Memory B cell (primary cell): ENCODE measurements around the gene EXOG.

Source experiments
- ATAC-seq: fragments of 150-1000 bp; cut with Tn5 transposase; 2 replicates; pipeline ENCODE4 v1.10.0; 2021; ENCODE audit warnings: low read depth, mild to moderate bottlenecking, moderate library complexity
- DNase-seq, 2 donors: peaks; one replicate each; pipeline ENCODE4 v3.0.0; 2022; ENCODE audit warnings: low spot score in 2 of 2
- H3K27ac Mint-ChIP-seq: one replicate; pipeline ENCODE4 v1.8.0; 2022; ENCODE audit warnings: mild to moderate bottlenecking, moderate library complexity, mixed read lengths
- H3K27me3 Mint-ChIP-seq: one replicate; pipeline ENCODE4 v1.8.0; 2022; ENCODE audit warnings: mixed read lengths
- H3K36me3 Mint-ChIP-seq: one replicate; pipeline ENCODE4 v1.8.0; 2022; ENCODE audit warnings: mild to moderate bottlenecking, mixed read lengths
- H3K4me1 Mint-ChIP-seq: one replicate; pipeline ENCODE4 v1.8.0; 2022; ENCODE audit warnings: mixed read lengths
- H3K4me3 Mint-ChIP-seq: one replicate; pipeline ENCODE4 v1.8.0; 2022; ENCODE audit warnings: mild to moderate bottlenecking, moderate library complexity, mixed read lengths
- H3K9me3 Mint-ChIP-seq: one replicate; pipeline ENCODE4 v1.8.0; 2022; ENCODE audit warnings: mixed read lengths

The EXOG gene

DNA sequence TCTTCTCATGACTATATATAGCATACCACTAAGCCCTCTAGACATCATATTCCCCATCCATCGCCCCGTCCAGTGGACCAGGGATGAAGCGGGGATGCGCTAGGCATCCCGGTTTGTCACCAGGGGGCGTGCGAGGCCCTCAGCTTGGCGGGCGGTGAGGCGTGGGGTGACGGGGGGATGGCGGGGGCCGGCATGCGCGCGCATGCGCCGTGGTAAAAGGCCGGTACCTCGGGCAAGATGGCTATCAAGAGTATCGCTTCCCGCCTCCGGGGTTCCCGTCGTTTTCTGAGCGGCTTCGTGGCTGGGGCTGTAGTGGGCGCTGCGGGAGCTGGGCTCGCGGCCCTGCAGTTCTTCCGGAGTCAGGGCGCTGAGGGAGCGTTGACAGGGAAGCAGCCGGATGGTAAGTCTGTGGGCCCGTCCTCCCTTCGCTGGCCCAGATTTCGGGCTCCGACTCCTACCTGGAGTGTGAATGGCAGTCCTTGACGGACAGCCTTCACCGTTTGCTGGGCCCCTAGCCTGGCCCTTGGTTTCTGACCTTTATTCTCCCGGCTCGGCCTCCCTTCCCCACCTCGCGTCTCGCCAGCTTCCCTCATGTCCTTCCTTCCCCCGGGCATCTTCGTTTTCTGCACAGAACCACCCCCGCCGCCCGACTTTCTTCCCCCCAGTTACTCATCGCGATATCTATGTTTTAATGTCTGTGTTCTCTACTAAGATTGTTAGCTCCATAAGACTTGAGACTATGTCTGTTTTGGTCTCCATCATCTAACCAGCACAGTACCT lies at the start of gene EXOG:
TSS of gene EXOG (plus strand) at position 210 of the 780 bp plus-strand sequence. CDS start at position 238, 28 bp downstream.
- Mint-ChIP-seq H3K4me3 (peak within 1 kb of the TSS; percentile 94), H3K36me3 (peaks cover 3% of the 10 kb centered on the region), H3K27ac (peak within 1 kb of the TSS; percentile 94), H3K27me3 (no peaks in the 10 kb centered on the region), H3K9me3 (no peaks in the 10 kb centered on the region), H3K4me1 (peaks cover 10% of the 10 kb centered on the region)
- DNase-seq (peak; percentile 91 to 92), ATAC-seq (peak; percentile 95)

DNA sequence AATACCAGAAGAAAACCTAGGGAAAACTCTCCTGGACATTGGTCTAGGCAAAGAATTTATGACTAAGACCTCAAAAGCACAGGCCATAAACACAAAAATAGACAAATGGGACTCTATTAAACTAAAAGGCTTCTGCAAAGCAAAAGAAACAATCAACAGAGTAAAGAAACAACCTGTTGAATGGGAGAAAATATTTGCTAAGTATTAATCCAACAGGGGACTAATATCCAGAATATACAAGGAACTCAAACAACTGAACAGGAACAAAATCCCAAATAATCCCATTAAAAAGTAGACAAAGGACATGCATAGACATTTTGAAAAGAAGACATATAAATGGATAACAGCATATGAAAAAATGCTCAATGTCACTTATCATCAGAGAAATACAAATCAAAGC lies 49.3 kb upstream of the EXOG start:
- ATAC-seq: no peak
- no peak for DNase-seq
- Mint-ChIP-seq H3K4me3 (no peak overlapping the region), H3K4me1 (no peaks in the 10 kb centered on the region), H3K9me3 (no peaks in the 10 kb centered on the region), H3K27me3 (peaks cover 13% of the 10 kb centered on the region), H3K36me3 (no peaks in the 10 kb centered on the region), H3K27ac (no peak overlapping the region)

- no peaks in the 10 kb centered on the region for H3K9me3 Mint-ChIP-seq
- H3K27me3 Mint-ChIP-seq: peaks cover 11% of the 10 kb centered on the region
- H3K4me1 Mint-ChIP-seq: peaks cover 12% of the 10 kb centered on the region
- DNase-seq (no peak), ATAC-seq (no peak)
- H3K27ac Mint-ChIP-seq: no peak overlapping the region
- no peak overlapping the region for H3K4me3 Mint-ChIP-seq
- no peaks in the 10 kb centered on the region for H3K36me3 Mint-ChIP-seq
These were observed 45.3 kb upstream of the EXOG start for GRCh38 chr3:38450853-38451252.

DNA sequence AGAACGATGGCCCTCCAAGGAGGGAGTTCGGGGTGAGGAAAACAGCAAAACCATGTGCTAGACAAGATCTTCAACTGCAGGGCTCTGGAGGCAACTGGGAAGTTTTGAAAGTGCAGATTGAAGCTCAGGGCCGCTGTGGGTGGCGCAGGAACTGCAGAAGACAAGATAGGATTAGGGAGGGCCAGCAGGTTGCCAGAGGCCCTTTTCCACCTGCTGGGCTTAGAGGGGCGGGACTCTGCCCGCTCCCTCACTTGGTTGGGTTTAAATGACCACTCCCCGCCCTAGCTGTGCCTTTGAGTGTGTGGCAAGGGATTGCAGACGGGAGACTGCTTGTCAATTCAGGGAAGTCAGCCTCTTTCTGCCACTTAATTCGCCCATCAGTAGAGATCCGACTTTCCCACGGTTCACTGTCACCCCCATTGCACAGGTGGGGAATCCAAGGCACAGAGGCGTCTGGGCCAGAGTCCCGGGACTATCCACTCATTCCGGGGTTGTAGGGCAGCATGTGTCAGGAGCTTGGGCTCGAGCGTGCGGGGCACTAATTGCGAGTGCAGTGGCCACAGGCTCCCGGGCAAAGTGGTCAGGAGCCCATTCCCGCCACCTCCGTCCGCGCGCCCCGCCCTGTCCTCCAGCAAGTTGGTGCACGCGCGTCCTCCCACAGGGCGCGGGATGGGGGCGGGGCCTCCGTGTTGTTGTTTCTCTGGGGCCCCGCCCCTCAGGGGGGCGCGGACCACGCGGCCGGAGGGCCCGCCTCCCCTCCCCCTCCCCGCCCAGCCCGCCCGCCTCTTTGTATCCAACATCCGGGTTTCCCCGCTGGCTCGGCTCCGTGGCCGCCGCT lies 42.8 kb upstream of the EXOG start, which contains the start of gene ACVR2B:
TSS of gene ACVR2B (plus strand) at position 816 of the 838 bp plus-strand sequence. CDS start 433 bp downstream, outside the sequence.
- ATAC-seq (peak; percentile 54), DNase-seq (no peak)
- Mint-ChIP-seq H3K4me3 (peak within 1 kb of the TSS; percentile 88), H3K36me3 (no peaks in the 10 kb centered on the region), H3K9me3 (no peaks in the 10 kb centered on the region), H3K27ac (peak within 1 kb of the TSS; percentile 45), H3K27me3 (peaks cover 11% of the 10 kb centered on the region), H3K4me1 (peaks cover 14% of the 10 kb centered on the region)

- no peaks in the 10 kb centered on the region for H3K9me3 Mint-ChIP-seq
- H3K27me3 Mint-ChIP-seq: peaks cover 11% of the 10 kb centered on the region
- H3K36me3 Mint-ChIP-seq: no peaks in the 10 kb centered on the region
- ATAC-seq: no peak
- no peak overlapping the region for H3K27ac Mint-ChIP-seq
- peak overlapping the region; percentile 88 for H3K4me3 Mint-ChIP-seq
- no peak for DNase-seq
- peaks cover 14% of the 10 kb centered on the region for H3K4me1 Mint-ChIP-seq
These were observed 42.3 kb upstream of the EXOG start for GRCh38 chr3:38453913-38454177.

DNA sequence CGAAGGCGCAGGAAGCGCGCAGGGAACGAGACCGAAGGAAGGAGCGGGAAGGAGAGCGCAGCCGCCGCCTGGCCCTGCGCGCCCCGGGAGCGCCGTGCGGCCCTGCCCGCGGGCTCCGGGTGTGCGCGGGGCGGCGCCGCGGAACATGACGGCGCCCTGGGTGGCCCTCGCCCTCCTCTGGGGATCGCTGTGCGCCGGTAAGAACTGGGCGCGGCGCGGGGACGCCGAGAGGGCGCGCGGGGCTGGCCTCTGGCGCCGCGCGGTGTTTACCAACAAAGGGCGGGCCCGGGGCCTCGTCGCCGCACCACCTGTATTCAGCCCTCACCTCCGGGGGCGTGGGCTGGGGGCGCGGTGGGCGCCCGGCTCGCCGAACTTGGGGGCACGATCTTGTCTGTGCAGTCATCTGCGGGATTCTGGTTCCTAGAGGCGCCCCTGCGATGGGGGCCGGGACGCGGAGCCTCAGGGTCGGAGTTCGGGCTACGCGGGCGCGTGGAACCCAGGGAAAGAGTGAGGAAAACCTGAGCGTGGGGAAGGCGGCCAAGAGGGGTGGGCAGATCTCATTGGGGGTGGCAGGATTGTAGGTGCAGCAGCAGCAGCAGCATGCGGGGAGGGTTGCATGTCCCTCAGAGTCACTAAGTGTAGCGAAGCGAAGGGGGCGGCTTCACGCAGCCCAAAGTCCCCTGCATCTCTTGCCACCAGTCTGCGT lies 41.8 kb upstream of the EXOG start:
- Mint-ChIP-seq H3K9me3 (no peaks in the 10 kb centered on the region), H3K27me3 (peaks cover 10% of the 10 kb centered on the region), H3K4me3 (peak overlapping the region; percentile 88), H3K27ac (peak overlapping the region; percentile 45), H3K4me1 (peaks cover 14% of the 10 kb centered on the region), H3K36me3 (no peaks in the 10 kb centered on the region)
- DNase-seq (peak in 1 of 2 donors; percentile 30), ATAC-seq (peak; percentile 63)

- Mint-ChIP-seq H3K27me3 (peaks cover 8% of the 10 kb centered on the region), H3K4me1 (peaks cover 14% of the 10 kb centered on the region), H3K27ac (peak overlapping the region; percentile 45), H3K4me3 (peak overlapping the region; percentile 88), H3K36me3 (no peaks in the 10 kb centered on the region), H3K9me3 (no peaks in the 10 kb centered on the region)
- DNase-seq: peak in 1 of 2 donors; percentile 29
- ATAC-seq: peak; percentile 36
These were observed 41.1 kb upstream of the EXOG start for GRCh38 chr3:38454884-38455638.

- no peaks in the 10 kb centered on the region for H3K9me3 Mint-ChIP-seq
- H3K4me3 Mint-ChIP-seq: peak overlapping the region; percentile 88
- H3K27ac Mint-ChIP-seq: no peak overlapping the region
- H3K4me1 Mint-ChIP-seq: peaks cover 14% of the 10 kb centered on the region
- DNase-seq: no peak
- ATAC-seq: no peak
- H3K27me3 Mint-ChIP-seq: peaks cover 6% of the 10 kb centered on the region
- H3K36me3 Mint-ChIP-seq: no peaks in the 10 kb centered on the region
These were observed 40.3 kb upstream of the EXOG start for GRCh38 chr3:38455639-38456430.

DNA sequence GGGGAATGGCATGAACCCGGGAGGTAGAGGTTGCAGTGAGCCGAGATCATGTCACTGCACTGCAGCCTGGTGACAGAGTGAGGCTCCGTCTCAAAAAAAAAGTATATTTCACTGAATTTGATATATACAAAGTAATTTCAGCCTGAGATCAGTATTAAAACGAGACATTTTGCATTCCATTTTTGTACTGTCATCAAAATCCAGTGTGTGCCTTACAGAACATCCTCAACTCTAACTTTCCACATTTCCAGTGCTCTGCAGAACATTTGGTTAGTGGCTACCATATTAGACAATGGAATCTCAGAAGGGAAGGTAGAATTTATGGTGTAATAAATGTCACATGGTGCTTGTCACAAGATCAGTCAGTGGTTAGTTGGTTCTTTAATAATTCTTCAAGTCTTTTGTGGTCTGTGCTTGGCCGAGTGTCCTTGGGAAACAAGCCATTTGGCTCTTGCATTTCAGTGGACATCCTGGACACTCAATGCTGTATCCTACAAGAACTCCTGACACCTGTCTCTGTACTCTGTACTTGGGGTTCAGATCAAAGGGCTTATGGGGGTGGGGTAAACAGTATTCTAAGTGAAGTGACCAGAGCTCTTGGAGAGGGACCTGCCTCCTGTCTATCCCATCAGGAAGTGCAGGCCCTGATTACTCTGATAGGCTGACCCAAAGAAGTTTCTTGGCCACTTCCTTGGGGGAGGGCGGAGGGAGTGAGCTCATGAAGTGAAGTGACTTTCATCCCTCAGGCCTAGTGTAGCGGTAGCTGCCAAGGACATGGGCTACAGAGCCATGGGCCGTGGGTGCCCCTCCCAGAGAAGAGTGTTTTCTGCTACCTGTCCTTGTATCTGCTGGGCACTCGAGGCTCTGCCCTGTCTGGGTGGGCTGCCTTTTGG lies 38.8 kb upstream of the EXOG start:
- Mint-ChIP-seq H3K4me1 (peaks cover 14% of the 10 kb centered on the region), H3K9me3 (no peaks in the 10 kb centered on the region), H3K36me3 (no peaks in the 10 kb centered on the region), H3K27ac (no peak overlapping the region), H3K27me3 (peaks cover 2% of the 10 kb centered on the region), H3K4me3 (no peak overlapping the region)
- DNase-seq (peak in 1 of 2 donors; percentile 2), ATAC-seq (no peak)

GRCh38 chr3:38458796-38459498 lies 37.2 kb upstream of the EXOG start:
- DNase-seq: no peak
- no peak for ATAC-seq
- H3K27ac Mint-ChIP-seq: no peak overlapping the region
- no peaks in the 10 kb centered on the region for H3K9me3 Mint-ChIP-seq
- H3K4me3 Mint-ChIP-seq: no peak overlapping the region
- no peaks in the 10 kb centered on the region for H3K36me3 Mint-ChIP-seq
- peaks cover 9% of the 10 kb centered on the region for H3K4me1 Mint-ChIP-seq
- peaks cover 2% of the 10 kb centered on the region for H3K27me3 Mint-ChIP-seq

DNA sequence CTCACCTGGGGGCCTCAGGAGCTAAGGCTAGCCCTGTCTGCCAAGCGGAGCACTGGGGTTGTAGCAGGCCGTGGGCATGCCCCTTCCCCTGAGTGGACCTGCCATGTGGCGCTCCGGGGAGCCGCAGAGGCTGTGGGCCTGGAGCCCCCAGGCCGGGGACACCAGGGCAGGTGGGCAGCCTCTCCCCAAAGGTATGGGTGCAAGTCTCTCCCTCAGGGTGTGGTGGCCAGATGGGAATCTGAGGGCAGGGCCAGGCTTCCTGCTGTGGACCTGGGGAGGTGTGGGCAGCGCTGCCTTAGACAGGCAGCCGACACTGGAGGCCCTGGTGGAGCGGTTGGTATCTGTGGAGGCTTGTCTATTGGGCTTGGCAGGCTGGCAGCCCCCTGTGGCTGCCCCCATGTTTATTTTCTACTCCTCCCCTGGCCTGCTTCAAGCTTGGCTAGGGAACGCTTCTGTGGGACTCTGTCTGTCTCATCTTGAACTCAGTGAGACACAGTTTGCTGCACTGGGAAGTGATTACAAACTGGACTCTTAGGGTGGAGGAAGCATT lies 36.6 kb upstream of the EXOG start:
- no peak overlapping the region for H3K4me3 Mint-ChIP-seq
- H3K27ac Mint-ChIP-seq: no peak overlapping the region
- H3K27me3 Mint-ChIP-seq: no peaks in the 10 kb centered on the region
- peaks cover 7% of the 10 kb centered on the region for H3K4me1 Mint-ChIP-seq
- no peaks in the 10 kb centered on the region for H3K9me3 Mint-ChIP-seq
- H3K36me3 Mint-ChIP-seq: no peaks in the 10 kb centered on the region
- no peak for ATAC-seq
- DNase-seq: no peak
